NT2/D1 (cell line): ENCODE results near the gene CD48.

Source experiments
- SUZ12 ChIP-seq: IDR thresholded peaks from 2 replicates; pipeline ENCODE4 v1.6.1; 2011; ENCODE audit not compliant: insufficient read length, insufficient read depth; ENCODE audit errors: extremely low read depth
- YY1 ChIP-seq: IDR thresholded peaks from 2 replicates; pipeline ENCODE4 v1.6.1; 2011; ENCODE audit not compliant: insufficient read length, insufficient read depth
- ZNF274 ChIP-seq: IDR thresholded peaks from 2 replicates; pipeline ENCODE4 v1.6.1; 2011; ENCODE audit warnings: mild to moderate bottlenecking, low read depth, low read length

- no peak for TF ChIP-seq ZNF274
- TF ChIP-seq SUZ12: no peak
- TF ChIP-seq YY1: no peak
Observed at GRCh38 chr1:160665330-160666078, 46.1 kb downstream of the CD48 start.
